HG03135 (cell line): ENCODE results near the gene GSG1L2.

Experiments
- ATAC-seq: cut with Tn5 transposase; IDR thresholded peaks from one replicate; pipeline ENCODE4 v1.9.1; 2021; ENCODE audit warnings: mild to moderate bottlenecking, moderate library complexity; ENCODE audit not compliant: unreplicated experiment

The GSG1L2 gene

DNA sequence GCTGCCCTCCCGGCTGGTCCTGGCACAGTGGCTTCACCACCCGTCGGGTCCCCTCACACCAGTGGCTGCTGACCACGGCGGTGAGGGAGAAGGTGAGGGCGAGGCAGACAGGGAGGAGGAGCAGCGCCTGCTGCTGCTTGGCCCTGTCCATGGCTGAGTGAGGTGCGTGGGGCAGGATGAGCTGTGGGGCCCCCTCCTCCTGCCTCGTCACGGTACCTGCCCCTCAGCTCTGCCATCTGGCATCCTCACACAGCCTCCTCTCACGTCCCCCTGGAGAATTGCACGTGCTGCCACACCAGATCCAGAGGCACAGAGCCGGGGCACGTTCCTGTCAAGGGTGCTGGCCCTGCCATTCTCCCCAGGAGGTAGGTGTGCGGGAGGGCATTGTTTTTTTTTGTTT is at the start of gene GSG1L2:
TSS of gene GSG1L2 (minus strand) at position 159 of the 400 bp plus-strand sequence. CDS start at position 151, 8 bp downstream.
- no peak for ATAC-seq

DNA sequence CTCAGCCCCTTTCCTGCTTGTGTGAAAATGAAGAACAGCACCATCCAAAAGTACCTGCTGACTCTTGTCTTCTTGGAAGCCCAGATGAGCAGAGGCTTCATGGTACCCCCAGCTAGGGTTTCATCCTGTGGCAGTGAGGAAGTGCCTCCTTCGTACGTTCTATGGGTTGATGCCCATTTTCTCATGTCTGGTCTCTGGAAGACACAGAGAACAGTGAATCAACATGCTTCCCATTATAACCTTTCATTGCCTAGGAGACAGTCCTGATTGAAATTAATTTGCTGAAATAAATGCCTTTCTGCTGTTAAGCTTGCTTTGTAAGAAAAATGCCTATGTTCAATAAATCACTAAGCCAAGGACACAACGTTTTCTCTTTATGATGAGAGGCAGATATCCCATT is 46.7 kb upstream of the GSG1L2 start:
- no peak for ATAC-seq

DNA sequence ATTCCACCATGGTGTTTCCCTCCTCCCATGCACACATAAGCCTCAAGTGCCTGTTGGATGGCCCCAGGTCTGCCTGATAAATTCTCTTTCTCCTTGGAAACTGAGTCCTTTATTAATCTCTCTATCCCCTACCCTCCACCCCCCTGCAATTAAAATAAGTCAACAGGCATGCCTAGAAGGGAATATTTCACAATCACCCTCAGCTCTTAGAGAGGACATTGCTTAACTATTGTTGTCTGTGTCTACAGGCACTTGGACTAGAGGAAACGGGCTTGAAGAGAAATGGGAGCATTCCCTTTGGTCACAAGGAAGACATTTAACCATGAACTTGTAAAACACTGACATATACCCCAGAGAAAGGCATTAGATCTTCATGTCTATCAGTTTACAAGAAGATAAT is 43.7 kb upstream of the GSG1L2 start:
- ATAC-seq, result no peak

DNA sequence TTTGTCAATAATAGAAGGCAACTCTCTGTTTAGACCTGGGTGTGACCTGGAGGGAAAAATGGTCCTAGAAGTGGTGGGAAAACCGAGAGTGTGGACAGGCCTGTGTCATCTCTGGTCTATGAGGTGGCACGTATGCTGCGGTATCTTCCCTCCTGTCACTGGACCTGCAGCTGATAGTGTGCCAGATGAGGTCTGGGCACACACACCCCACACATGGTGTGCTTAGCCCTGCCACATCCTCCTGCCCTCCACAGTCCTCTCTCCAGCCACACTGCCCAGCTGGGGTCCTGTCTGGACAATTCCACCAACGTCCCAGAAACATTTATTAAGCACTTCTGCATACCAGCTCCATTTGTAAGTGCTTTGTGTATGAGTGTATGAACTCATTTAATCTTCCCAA is 41.1 kb upstream of the GSG1L2 start:
- no peak for ATAC-seq

DNA sequence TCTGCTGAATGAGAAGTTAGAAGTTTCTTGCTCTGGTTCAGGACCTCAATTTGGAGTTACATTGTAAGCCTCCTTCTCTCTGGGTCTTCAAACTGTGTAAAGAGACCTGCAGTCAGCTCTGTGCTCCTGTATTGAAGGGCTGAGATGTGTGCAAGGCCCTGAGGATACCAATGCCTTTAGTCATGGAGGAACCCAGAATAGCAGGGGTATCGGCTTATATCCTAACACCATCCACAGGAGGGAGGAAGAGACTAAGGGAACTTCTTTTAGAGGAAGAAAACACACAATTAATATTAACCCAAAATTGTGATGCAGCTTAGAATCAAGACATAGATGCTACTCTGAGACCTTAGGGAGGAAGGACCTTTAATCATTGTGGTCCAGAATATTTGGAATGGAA is 40.3 kb upstream of the GSG1L2 start:
- no peak for ATAC-seq

DNA sequence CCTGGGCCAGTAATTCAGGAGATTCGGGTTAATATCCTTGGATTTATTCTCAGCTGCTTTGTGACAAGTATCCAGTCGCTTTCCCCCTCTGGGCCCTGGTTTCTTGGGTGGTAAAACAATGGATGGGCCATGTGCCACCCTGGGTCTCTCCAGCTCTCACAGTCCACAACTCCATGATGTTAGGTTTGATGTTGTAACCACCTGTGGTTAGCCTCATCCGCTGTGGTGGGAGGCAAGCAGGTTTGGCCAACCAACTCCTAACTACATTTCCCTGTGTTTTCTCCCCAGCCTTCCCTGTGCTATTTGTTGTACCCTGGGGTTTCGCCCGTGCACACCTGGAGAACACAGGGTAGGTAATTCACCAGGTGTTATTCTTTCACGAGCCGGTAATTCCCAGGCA is 39.0 kb upstream of the GSG1L2 start:
- no peak for ATAC-seq

DNA sequence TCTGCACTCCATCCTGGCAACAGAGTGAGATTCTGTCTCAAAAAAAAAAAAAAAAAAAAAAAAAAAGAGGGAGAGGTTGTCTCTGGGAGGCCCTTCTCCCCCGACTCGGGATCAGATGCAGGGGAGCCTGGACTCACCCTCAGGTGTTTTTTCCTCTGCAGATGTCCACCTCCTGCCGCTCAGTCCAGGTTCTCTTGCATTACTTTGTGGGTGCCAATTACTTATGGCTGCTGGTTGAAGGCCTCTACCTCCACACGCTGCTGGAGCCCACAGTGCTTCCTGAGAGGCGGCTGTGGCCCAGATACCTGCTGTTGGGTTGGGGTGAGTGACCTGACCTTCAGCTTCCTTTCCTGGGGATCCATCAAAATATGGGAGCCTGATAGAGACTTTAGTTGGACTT is 37.9 kb upstream of the GSG1L2 start:
- ATAC-seq, result no peak

DNA sequence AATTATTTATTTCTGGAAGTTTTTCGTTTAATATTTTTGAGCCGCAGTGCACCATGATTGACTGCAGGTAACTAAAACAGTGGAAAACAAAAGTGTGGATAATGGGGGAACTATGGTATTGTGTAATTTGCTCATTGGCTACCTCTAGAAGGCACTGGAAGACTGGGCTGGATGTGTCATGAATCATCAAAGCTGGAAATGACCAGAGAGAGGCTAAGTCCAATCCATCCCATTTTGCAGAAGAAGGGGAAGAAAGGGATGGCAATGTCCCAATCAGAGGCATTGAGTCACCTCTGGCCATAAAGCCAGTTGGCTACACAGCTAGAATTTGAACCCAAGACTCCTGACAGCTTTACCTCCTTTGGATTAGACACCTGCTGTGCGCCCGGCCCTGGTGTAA is 33.2 kb upstream of the GSG1L2 start:
- no peak for ATAC-seq

DNA sequence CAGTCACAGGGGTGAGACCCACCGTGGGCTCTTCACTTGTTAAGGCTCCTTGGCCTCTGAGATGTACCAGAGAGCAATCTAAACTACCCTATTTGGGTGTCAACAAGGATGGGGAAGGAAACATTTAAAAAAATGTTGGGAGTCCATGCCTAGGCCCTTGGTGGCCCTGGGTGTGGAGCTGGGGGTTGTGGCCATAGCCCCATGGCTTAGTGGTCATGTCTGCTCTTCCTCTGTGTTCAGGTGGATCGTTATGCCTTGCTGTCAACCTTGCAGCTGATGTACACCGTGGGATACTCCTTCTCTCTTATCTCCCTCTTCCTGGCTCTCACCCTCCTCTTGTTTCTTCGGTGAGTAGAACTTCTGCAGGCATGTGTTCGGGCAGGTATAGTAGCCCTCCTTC is 32.4 kb upstream of the GSG1L2 start:
- ATAC-seq, result no peak

DNA sequence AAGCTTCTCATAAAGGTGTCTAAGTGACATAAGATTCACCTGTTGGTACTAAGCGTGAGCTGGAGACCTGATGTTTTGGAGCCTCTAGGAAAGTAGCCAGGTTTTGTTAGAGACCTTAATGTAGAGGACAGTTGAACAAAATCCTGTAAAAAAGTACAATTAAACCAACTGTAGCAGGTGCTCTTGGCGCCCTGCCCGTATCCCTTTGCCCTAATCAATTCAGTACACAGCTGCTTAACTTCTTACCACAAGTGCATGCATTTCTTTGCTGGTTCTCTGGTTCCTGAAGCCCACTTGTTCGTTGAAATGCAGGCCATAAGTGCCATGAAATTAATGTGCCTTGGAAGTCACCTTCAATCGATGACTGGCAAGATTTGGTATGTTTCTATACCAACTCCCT is 28.3 kb upstream of the GSG1L2 start:
- no peak for ATAC-seq

DNA sequence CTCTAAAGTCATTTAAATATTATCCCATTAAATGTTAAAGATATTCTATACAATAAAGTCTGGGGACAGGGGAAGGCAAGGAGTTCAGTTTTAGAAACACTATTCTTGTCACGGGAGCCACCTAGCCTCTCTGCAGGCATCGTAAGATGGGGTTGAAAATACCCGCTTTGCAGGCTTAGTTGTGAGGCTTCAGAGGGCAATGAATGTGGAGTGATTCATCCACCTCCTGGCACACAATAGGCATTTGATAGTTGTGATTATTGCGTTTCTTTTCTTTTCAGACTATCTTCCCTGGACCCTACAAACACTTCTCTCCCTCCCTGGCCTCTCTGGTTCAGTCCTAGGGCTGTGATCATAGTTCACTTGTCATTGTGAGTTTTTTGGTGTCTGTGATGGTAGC is 23.4 kb upstream of the GSG1L2 start:
- ATAC-seq, result no peak

DNA sequence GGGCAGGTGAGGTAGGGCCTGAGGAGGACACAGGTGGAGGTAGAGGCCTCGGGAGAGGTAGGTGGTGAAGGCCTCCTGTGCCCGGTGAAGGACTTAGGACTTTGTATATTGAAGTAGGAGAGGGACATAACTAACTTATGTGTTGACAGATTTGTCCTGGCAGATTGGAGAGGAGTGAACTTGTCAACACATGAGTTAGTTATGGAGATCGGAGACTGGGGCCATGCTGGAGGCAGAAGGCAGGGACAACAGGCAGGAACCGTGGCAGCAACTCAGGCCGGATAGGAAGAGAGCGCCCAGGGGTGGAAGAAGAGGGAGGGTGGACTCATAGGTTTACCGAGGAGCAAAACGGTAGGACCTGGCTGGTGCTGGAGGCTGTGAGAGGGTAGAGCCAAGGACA is 22.3 kb upstream of the GSG1L2 start:
- no peak for ATAC-seq

DNA sequence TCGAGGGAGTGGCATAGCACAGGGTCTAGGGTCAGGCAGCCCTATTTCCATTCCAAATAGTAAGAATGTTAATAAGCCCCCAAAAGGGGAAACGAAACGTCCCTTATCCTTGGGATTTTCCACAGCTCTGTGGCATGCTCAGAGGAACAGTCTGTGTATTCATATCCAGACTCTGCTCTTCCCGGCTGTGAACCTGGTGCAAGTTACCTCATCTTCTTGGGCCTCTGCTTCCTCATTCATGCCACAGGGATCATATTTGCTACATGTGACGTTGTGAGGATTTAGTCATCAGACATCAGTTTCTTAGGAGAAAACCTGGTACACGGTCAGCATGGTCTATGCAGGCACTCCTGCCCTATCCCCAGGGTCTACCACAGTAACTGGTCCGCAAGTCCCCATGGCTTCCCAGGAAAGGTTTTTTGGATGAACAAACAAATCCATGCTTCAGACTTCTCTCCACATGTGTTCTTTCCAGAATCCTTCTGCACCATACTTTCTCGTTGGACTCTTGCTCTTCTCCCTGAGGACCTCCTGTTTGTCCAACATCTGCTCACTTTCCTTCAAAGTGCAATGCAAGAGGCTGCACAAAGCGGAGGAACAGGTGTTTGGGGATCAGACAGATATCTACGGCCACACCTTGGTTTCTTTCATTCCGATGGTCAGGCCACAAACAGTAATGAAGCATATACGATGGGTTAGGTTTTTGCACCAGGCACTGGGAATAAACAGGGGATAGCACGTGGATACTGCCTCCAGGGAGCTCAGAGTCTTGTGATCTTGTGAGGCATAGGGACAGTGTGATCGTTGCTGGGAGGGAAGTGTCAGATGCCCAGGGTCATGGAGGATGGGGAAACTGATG is 21.5 kb upstream of the GSG1L2 start:
- no peak for ATAC-seq

DNA sequence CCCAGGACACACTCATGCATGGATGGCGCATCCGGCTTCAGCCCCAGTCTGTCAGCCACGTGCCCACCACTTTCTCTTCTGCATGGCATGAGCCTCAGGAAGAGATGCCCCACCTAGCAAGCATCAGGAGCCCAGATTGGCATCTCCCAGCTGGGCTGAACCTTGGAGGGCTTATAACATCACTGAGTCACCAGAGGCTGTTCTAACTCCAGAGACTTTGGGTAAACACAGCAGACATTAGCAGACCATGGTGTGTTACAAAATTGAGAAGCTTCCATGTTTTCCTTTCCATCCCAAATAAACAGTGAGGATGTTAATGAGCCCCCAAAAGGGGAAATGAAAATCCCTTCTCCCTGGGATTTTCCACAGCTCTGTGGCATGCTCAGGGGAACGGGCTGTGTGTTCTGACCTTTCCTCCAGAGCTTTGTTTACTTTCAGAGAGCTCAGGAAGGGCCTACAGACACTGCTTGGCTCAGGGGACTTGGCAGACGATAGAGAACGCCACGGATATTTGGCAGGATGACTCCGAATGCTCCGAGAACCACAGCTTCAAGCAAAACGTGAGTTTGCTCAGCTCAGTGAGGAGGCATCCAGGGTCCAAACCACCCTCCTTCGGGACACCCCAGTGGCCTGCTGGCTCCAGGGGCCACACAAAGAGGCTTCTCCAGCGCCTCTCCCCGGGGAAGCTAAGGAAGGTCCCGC is 20.3 kb upstream of the GSG1L2 start:
- ATAC-seq, result no peak

DNA sequence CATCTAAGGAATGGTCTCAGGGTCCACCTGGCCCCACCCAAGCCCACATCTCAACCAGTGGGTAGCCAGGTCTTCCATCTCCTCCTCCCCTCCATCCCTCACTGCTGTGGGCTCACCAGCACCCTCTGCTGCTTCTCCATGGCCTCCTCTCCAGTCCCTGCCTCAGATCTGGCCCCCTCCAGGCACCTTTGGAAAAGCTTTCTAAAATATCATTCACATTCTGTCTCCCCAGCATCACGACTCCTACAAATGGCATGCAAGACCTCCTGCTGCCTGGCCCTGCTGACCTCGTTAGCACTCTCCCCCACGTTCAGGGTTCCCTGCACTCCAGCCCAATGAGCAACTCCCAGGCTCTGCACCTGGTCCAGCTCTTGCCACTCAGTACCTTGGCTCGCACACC is 17.6 kb upstream of the GSG1L2 start:
- no peak for ATAC-seq

DNA sequence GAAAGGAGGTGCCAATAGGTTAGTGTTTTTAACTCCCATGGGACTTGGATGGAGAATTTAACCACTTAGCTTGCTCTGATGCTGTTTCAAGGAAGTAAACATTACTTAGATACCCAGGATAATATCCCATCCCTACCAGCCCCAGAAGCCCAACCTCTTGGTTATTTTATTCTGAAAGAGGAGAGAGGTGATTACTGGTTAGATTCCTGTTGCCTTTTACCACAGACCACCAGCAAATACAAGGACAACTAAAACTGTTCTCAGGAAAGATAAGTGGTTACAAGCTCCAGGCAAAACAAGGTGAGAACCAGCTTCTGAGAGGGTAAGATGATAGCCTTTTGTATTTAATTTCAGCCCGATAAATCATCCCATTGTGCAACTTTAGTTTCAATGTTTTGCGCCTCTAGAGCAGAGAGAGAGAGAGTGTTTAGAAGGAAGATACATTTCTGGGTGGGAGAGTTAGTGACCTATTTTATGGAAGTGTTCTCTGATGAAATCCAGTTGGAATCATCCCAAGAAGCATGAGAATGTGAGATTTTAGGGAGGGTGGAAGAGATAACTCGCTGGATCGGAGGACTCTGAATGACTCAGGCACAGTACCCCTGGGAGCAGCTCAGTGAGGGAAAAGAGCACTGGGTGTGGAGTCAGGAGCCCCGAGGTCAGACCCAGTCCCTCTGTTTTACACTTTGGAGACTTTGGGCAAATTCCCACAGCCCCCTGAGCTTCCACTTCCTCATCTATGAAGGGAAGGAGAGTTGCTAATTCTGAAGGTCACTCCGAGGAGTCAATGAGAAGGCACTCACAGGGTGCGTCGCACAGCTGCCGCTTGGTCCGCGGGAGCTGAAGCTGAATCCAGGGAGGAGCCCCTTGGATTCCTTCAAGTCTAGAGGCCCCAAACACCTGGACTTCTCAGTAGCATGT is 15.9 kb upstream of the GSG1L2 start:
- ATAC-seq, result no peak

DNA sequence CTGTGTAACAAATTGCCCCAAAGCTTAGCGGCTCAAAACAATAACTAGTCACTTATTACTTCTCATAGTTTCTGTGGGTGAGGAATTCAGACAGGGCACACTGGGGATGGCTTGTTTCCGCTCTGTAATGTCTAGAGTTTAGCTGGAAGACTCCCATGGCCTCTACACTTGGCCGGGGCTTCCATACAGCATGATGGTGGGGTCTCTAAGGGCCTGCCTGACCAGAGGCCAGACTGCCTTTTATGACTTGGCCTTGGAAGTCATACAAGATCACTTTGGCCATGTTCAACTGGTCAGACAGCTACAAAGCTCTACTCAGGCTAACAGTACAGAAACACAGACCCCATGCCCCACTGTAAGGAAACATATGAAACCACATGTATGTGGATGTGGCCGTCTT is 12.0 kb upstream of the GSG1L2 start:
- no peak for ATAC-seq

DNA sequence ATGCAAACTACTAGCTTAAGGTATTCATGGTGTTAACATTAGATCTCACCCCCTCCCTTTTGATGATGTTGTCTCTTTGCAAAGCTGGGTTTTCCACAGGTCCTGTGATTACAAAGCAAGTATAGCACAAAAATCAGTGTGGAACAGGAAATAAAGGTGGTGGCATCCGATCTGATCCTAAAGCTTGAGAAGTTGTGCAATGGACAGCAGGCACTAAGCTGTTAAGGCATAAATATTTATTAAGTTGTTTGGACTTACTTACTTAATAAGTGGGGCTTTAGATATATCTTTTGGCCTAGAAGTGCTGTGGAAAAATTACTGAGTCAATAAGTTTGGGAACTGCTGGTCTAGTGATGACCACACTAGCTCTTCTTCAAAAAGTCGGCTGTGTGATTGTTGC is 8.8 kb upstream of the GSG1L2 start:
- ATAC-seq, result no peak

DNA sequence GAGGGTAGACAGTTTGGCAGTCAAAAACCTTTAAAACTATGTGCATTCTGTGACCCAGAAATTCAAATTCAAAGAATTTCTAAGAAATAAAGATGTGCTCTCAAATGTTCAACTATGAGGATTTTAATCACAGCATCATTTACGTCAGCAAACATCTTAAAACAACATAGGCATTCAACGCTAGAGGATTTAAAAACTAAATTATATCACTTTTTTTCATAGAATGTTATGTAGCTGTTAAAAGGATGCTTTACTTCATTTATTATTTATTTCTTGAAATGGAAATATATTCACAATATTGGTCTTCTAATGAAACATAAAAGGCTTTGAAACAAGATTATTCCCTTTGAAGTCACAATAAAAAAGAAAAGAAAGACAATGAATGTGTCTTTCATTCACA is 7.5 kb upstream of the GSG1L2 start:
- no peak for ATAC-seq

DNA sequence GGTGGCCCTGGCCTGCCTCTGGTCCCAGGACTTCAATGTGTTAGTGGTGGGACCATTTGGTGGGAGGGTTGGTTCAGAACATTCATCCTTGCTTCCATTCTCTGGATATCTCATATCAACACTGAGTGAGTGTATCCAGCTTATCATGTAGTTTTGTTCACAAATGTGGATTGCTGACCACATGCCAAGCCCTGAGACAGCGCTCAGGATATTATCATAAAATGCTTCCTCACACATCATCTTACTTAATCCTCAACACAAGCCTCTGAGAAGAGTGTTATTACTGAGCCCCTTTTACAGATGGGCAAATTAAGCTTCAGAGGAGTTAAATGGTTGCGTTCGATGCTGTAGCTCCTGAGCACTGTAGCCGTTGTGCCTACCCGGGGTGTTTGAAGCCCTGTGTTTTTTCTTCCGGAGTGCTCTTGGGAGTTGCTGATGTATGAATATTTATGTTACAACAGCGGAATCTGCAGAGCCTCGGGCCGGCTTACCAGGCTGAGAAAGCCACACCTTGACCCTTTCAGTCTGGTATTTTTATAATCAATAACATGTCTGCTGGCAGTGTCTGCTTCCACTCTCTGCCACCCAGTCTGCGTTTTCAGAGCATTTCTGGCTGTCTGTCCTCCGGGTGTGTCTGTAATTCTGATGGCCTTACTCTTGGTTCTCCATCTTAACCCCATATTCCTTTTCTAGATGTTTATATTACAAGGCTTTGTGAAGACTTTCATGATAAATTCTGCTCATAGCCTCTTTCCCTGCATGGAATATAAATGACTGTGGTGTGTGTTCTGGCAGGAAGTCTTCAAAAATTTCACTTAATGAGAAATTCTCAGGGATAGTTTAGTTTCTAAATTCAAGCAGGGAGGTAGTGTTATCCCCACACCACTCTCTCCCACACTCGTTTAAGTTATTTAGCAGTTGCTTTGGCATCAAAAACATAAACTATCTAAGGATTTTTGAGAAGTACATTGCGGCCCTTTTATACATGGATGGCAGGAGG is 6.7 kb upstream of the GSG1L2 start:
- ATAC-seq, result no peak
